Epithelial cell of esophagus (primary cell): ENCODE data around the gene AMMECR1L.

Source experiments
- DNase-seq: peaks from one replicate; pipeline ENCODE4 v3.0.0; 2010; ENCODE audit warnings: low read depth
- H3K4me3 ChIP-seq: 2 replicates; pipeline ENCODE4 v1.5.1; 2011; ENCODE audit warnings: mild to moderate bottlenecking, low read length, control low read depth
- CTCF ChIP-seq: IDR thresholded peaks from 2 replicates; pipeline ENCODE4 v1.5.1; 2011; ENCODE audit warnings: low read depth, mild to moderate bottlenecking, low read length, control low read depth, inconsistent platforms; ENCODE audit not compliant: insufficient read depth; ENCODE audit errors: missing control alignments

The AMMECR1L gene

DNA sequence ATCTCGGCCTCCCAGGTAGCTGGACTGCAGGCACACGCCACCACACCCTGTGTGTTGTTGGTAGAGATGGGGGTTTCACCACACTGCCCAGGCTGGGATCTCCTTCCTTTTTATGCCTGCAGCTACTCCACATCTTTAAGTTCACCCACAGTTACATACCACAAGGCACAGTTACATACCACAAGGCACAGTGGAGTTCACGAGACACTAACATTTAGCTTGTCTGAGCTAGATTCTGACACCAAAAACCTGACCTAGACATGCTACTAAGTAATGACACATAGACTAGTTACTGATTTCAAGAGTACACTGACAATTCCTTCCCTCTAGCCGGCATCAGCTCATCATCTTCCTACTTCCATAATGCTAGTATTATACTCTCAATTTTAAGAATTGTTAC lies 32.1 kb downstream of the AMMECR1L start:
- no peak overlapping the region for H3K4me3 ChIP-seq
- peak; percentile 26 for DNase-seq
- no peak for TF ChIP-seq CTCF

GRCh38 chr2:127852388-127852787 lies 33.4 kb downstream of the AMMECR1L start:
- DNase-seq, result no peak
- TF ChIP-seq CTCF, result no peak
- H3K4me3 ChIP-seq, result no peak overlapping the region

DNA sequence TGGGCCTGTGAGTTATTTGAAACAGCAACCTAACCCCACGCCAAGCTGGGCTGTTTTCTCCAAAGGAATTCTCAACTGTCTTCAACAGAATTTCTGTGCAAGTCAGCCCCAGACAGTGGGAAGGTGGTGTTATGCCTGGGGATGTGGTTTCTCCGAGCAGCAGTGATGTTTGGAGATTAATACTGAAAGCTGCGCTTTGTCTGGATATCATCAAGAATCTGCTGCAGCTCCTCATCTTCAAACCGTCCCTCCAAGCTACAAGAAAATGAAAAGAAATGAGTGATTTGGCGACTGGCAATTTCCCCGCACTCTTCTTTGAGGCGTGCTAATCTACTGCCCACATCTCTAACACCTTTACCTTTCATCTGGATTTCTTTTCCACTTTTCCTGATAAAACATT lies 37.8 kb downstream of the AMMECR1L start:
- TF ChIP-seq CTCF, result no peak
- no peak for DNase-seq
- H3K4me3 ChIP-seq, result no peak overlapping the region

GRCh38 chr2:127844973-127845372 lies 40.8 kb downstream of the AMMECR1L start:
- TF ChIP-seq CTCF, result no peak
- no peak overlapping the region for H3K4me3 ChIP-seq
- DNase-seq, result no peak

DNA sequence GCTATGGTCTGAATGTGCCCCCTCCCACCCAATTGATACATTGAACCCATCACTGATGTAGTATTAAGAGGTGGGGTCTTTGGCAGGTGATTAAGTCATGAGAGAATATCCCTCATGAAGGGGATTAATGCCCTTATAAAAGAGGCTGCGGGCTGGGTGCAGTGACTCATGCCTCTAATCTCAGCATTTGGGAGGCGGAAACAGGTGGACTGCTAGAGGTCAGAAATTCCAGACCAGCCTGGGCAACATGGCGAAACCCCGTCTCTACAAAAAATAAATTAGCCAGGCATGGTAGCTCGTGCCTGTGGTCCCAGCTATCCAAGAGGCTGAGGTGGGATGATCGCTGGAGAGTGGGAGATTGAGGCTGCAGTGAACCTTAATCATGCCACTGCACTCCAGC lies 42.1 kb downstream of the AMMECR1L start:
- H3K4me3 ChIP-seq, result no peak overlapping the region
- DNase-seq, result no peak
- no peak for TF ChIP-seq CTCF

- no peak for TF ChIP-seq CTCF
- no peak for DNase-seq
- H3K4me3 ChIP-seq, result no peak overlapping the region
These were observed 44.1 kb downstream of the AMMECR1L start for GRCh38 chr2:127841466-127842178.

DNA sequence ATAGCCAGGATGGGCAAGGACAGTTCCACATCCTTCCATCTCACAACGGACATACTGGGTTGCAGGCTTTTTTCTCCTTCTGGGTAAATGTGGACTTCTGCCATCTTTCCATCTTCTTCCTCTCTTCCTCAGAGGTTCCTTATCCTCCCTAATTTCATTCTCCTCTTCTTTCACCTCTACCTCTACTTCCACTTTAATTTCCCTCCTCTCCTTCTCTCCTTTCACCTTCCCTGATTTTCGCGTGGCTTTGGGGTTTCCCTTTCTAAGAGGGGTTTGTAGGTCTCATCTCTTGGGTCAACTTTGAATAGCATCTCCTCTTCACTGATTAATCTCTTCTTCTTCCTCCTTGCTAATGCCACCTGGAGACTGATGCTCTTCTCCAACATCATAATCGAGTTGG lies 44.9 kb downstream of the AMMECR1L start:
- no peak for DNase-seq
- TF ChIP-seq CTCF, result no peak
- H3K4me3 ChIP-seq, result no peak overlapping the region
